SK-N-SH treated with all-trans-retinoic acid at 6 μM for 48 hours (cell line): ENCODE results near the gene MAB21L3.

Experiments used
- CREB5 ChIP-seq: fragments of 250-450 bp; sonication (Bioruptor Pico); IDR thresholded peaks from 2 replicates; pipeline ENCODE4 v1.5.1; 2020; ENCODE audit warnings: low read depth, mild to moderate bottlenecking, moderate library complexity
- ISL1 ChIP-seq: fragments of 250-450 bp; sonication (Bioruptor Pico); IDR thresholded peaks from 2 replicates; pipeline ENCODE4 v2.1.2; 2022; ENCODE audit warnings: mild to moderate bottlenecking, moderate library complexity
- PATZ1 ChIP-seq: fragments of 250-450 bp; sonication (Bioruptor Pico); IDR thresholded peaks from 2 replicates; pipeline ENCODE4 v1.8.0; 2020; ENCODE audit warnings: mild to moderate bottlenecking, moderate library complexity, borderline replicate concordance
- TOX ChIP-seq: fragments of 250-450 bp; sonication (Bioruptor Pico); IDR thresholded peaks from 2 replicates; pipeline ENCODE4 v1.8.0; 2021; ENCODE audit warnings: mild to moderate bottlenecking, moderate library complexity, borderline replicate concordance
- TSHZ2 ChIP-seq: fragments of 250-450 bp; sonication (Bioruptor Pico); IDR thresholded peaks from 2 replicates; pipeline ENCODE4 v1.5.0; 2020; ENCODE audit warnings: mild to moderate bottlenecking, moderate library complexity

- no peak for TF ChIP-seq CREB5 (CRISPR knock-in tag)
- TF ChIP-seq ISL1, result no peak
- no peak for TF ChIP-seq TOX
- TF ChIP-seq TSHZ2, result no peak
- no peak for TF ChIP-seq PATZ1
These were observed 54.9 kb downstream of the MAB21L3 start for GRCh38 chr1:116166011-116166571.
